MM.1S (cell line): ENCODE measurements around the gene CXorf49B.

Experiments used
- CTCF ChIP-seq: fragments of 300-600 bp; sonication (generic); IDR thresholded peaks from 2 replicates; pipeline ENCODE4 v1.5.1; 2016; ENCODE audit warnings: antibody characterized with exemption, low read length, mixed read lengths
- EZH2phosphoT487 ChIP-seq: fragments of 300-600 bp; sonication (generic); IDR thresholded peaks from 2 replicates; pipeline ENCODE4 v1.6.1; 2018; ENCODE audit warnings: antibody characterized with exemption, low read length

GRCh38 chrX:71809886-71810285 lies 46.7 kb downstream of the CXorf49B start:
- TF ChIP-seq CTCF, result no peak
- no peak for TF ChIP-seq EZH2phosphoT487
